Measurements from ENCODE around the gene IGSF22. TPM values are rescaled to one million over a fixed set of nuclear protein-coding genes. Genes with fewer than 3 reads are reported as not detected.

Gene IGSF22
- total and polyA plus RNA-seq, 9 of the 15 experiments (the other 6 are each of a cell fraction or from before 2014, with no cell fraction given) = not detected

- TF ChIP-seq ZNF77 (CRISPR knock-in tag; IDR thresholded peaks at IDR 0.05) (no peak), ATF3 (IDR thresholded peaks at IDR 0.05) (peak; percentile 9; the same call in 1 of the 2 replicates), ATF3 (CRISPR knock-in tag; conservative IDR thresholded peaks at IDR 0.05) (no peak), EHMT2 (IDR thresholded peaks at IDR 0.05) (no peak), PML (IDR thresholded peaks at IDR 0.05; ENCODE audit: low read length) (peak; percentile 72; the same call in 1 of the 2 replicates), FOXK1 (CRISPR knock-in tag; IDR thresholded peaks at IDR 0.05; ENCODE audit: borderline replicate concordance) (no peak), HDAC3 (IDR thresholded peaks at IDR 0.05; ENCODE audit: borderline replicate concordance, partially characterized antibody) (peak; percentile 76), PCBP2 (IDR thresholded peaks at IDR 0.05; ENCODE audit: low read depth, low read length, poor library complexity, severe bottlenecking) (no peak), HDAC6 (IDR thresholded peaks at IDR 0.05; ENCODE audit: low read depth, low read length) (no peak), TEAD2 (tag; IDR thresholded peaks at IDR 0.05) (no peak), NR4A1 (CRISPR knock-in tag; IDR thresholded peaks at IDR 0.05) (no peak), NR4A1 (tag; IDR thresholded peaks at IDR 0.05) (0 out of 2 replicates have a peak, but pooled peaks have one; percentile 41), BHLHE40 (IDR thresholded peaks at IDR 0.05; ENCODE audit: low read length) (peak; percentile 20; the same call in 1 of the 2 replicates), MEF2A (IDR thresholded peaks at IDR 0.05; ENCODE audit: control insufficient read depth, low read depth, low read length) (no peak), BCOR (IDR thresholded peaks at IDR 0.05) (peak; percentile 65; the same call in 1 of the 2 replicates), EP300 (IDR thresholded peaks at IDR 0.05; ENCODE audit: low read length) (peak; percentile 79), ZEB2 (IDR thresholded peaks at IDR 0.05) (peak; percentile 96), AFF1 (IDR thresholded peaks at IDR 0.05; ENCODE audit: low read depth in 1 of 2, partially characterized antibody in 2 of 2) (peak in 1 of 2 experiments; percentile 38), PPARD (CRISPR knock-in tag; IDR thresholded peaks at IDR 0.05) (no peak), BACH1 (tag; IDR thresholded peaks at IDR 0.05) (no peak; the same call in 1 of the 2 replicates), DPF2 (IDR thresholded peaks at IDR 0.05) (peak; percentile 77), POLR2G (IDR thresholded peaks at IDR 0.05; ENCODE audit: low read depth, low read length) (no peak), GATAD2B (IDR thresholded peaks at IDR 0.05; ENCODE audit: borderline replicate concordance) (peak; percentile 17; the same call in 1 of the 2 replicates)
Measured at GRCh38 chr11:18692941-18693760, 32.8 kb downstream of the IGSF22 start (continued).

All from K562 (cell line).